OCI-M2 (cell line): ENCODE measurements around the gene OXTR.

Experiments
- DNase-seq: peaks from one replicate; lab custom pipeline; 2025; ENCODE audit not compliant: unreplicated experiment; lab: John Stamatoyannopoulos, UW

Gene OXTR

DNA sequence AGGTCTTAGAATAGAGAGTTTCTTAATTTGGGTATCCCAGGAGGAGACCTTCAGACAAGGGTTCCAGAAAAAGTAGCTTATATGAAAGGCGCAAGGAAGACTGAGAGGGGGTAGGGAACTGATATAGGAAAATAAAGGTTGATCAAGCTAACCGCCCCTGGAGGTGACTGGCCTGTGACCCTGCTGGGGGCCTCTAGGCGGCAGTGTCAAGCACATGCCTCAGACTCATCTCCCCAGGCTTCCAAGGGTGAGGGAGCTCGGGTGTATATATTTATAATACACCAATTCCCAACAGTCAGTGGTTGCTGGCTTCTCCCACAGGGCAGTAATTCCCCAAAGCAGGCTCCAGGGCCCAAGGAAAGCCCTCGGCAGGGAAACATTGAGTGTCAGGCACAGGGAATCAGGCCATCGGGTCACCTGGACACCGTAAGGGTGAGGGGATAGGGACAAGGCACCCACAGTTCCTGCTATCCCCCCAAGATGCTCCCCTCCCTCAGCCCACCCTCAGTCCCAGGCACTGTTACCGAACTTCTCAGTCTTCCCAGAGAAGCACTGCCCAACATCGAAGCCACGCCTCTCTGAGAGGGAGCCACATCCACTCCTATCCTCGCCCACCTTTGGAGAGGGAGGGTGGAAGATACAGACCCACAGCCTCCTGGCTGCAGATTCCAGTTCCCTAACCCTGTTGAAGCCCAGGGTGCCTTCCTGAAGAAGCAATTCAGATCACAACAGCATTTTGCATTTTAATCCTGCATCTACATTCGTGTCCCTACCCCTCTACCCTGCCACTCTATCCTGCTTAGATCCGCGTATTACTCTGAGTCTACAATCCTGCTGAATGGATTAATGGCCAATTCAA lies 55.3 kb downstream of the OXTR start:
- no peak for DNase-seq

DNA sequence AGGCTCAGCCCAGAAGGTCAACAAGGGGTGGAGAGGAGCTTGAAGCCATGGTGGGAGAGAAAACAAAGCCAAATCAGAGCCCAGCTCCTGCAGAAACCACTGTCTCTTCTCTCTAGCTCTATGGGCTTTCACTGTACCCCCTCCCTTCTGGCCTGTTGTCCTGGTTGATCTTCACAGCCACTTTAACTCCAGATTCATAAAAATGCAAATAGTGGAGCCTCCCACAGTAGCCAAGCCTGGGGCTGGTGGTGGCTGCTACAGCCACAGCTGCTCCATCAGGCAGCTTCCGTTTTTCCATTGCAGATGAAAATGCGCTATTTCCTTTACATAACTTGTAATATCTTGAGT lies 56.5 kb downstream of the OXTR start:
- no peak for DNase-seq

DNA sequence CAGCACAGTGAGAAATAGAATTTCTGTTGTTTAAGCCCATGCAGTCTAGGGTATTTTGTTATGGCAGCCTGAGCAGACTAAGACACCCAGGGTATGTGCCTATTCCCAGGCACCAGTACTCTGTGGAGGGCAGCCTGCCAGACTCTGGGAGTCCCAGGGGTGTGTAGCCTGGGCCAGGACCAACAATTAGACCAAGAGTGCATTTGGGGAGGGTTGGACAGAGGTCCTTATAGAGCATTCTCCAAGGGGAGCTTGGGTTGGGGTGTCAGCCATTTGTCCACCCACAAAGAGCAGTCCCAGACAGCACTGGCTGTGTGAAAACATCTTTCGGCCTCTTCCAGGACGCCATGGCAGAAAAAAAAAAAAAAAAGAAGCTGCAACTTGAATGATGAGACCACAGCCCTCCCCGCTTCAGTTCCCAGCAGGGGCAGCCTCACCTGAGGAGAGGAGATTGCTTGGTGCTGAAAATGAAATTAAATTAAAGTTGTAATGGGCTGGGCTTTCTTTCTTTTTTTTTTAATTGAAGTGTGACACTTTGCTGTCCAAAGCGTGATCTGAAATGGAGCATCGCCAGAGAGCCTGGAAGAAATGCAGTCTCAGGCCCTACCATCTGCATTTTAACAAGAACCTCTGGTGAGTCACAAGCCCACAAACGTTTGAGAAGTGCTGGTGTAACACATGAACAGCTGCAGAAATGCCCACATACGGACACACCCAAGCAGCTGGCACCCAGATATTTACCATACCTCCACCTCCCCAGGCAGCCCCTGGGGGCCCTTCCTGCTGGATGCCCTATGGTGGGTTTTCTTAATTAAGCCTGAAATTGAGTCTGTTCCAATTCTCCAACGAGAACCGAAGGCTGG lies 57.1 kb downstream of the OXTR start:
- DNase-seq = no peak

DNA sequence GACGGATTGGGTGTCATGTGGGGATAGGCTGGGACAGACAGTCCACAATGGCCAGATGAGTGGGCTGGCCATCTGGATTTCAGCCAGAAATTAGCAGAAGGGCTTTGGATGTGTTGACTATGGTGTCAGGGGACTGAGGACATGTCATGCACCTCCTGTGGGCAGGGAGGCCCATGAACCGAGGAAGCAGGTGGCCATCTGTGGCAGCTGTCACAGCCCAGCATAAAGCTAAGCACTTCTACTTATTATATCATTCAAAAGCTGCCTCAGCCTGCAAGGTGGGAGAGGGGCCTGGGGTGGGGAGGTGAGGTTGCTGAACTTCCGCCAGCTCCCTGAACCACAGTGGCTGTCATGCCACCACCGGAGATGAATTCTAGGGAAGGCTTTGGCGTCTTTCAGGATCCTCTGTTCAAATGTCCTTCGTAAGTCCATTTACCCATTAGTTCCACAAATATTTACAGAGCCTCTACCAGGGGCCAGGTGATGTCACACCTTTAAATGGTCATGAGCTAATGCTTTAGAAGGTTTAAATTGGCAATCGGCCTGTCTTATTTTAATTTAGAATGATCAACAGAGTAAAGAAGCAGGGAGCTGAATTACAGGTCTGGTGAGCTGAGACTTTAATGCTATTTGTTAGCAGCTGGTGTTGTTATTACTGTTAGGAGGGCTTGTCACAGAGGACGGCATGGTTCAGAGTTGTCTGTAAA lies 59.5 kb downstream of the OXTR start:
- no peak for DNase-seq

DNA sequence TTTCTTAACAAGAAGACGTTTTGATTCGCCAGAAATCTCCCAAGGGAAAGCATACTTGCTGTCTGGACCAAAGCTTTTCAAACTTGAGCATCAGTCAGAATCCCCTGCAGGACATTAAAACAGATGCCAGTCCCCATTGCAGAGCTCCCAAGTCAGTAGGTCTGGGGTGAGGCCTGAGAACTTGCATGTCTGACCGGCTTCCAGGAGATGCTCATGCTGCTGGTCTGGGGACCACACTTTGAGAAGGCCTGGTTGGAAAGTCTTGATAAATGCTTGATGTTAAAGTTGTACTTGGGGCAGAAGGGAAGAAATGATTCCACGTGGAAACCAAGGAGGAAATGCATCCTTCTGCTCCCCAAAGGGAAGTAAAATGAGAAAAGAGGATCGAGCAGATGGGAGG lies 60.1 kb downstream of the OXTR start:
- no peak for DNase-seq

DNA sequence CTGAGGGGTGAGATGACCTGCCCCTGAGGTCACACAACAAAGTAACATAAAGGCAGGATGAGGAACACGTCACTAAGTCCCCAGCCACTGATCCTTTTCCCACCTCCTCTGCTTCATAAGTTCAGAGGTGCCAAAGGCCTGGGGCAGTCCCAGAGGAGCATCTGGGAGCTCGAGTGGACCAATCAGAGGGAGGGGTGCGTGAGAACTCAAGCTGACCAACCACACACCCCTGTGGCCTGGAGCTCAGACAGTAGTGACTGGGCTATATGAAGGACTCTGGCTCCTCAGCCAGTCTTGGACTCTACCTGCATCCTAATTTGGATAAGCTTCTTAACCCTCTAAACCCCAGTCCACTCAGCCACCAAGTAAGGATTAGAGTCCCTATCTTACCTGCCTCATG lies 63.8 kb downstream of the OXTR start:
- DNase-seq = no peak

DNA sequence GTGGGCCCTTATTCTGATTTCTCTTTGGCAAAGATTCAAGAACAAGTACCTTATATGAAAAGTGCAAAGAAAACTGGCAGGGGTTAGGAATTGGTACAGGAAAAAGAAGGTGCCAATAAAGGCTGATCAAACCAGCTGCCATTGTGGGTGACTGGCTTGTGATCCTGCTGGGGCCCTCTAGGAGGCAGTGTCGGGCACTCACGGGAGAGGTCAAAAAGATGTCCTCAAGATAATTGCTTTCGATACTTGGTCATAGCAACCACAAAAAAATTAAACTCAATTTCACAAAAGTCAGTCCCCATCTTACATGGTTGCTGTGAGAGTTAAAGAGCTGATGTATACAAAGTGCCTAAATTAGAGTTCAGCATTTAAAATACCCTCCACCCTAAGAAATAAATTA lies 66.9 kb downstream of the OXTR start:
- DNase-seq = no peak
